Activated T-cell treated with anti-CD3 and anti-CD28 coated beads, Interleukin-2, amount 50 U/mL, for 72 hours (primary cell): ENCODE data around the gene SOX15. TPM values are rescaled to one million over a fixed set of nuclear protein-coding genes. Genes with fewer than 3 reads are reported as not detected.
"Not testable (repeated sequence)": the region's sequence is repeated elsewhere in the genome, so short reads cannot be mapped to it uniquely, and the experiment has no call there.

Experiments used
- ATAC-seq, 2 donors: fragments of 150-1000 bp; cut with Tn5 transposase; replicated peaks in 1 of 2; 2 replicates each; pipeline ENCODE4 v1.10.0; 2021; ENCODE audit warnings: moderate library complexity in 2 of 2, mild to moderate bottlenecking in 1 of 2
- DNase-seq, 2 donors: peaks; one replicate each; pipeline ENCODE4 v3.0.0; 2021 to 2022; ENCODE audit warnings: mixed read lengths in 1 of 2
- H3K27ac Mint-ChIP-seq: one replicate; pipeline ENCODE4 v1.8.0; 2022; ENCODE audit warnings: mild to moderate bottlenecking, moderate library complexity, mixed read lengths
- H3K27me3 Mint-ChIP-seq: one replicate; pipeline ENCODE4 v1.8.0; 2022; ENCODE audit warnings: low read depth, mixed read lengths
- H3K36me3 Mint-ChIP-seq, 2 donors: one replicate each; pipeline ENCODE4 v1.8.0; 2022; ENCODE audit warnings: mixed read lengths in 2 of 2, mild to moderate bottlenecking in 1 of 2; ENCODE audit not compliant: insufficient read depth in 2 of 2
- H3K4me1 Mint-ChIP-seq: one replicate; pipeline ENCODE4 v1.8.0; 2022; ENCODE audit warnings: low read depth, mixed read lengths
- H3K4me3 Mint-ChIP-seq, 2 donors: one replicate each; pipeline ENCODE4 v1.8.0; 2022; ENCODE audit warnings: mild to moderate bottlenecking in 2 of 2, mixed read lengths in 2 of 2, moderate library complexity in 2 of 2
- H3K9me3 Mint-ChIP-seq, 2 donors: one replicate each; pipeline ENCODE4 v1.8.0; 2022; ENCODE audit warnings: mixed read lengths in 2 of 2
- total RNA-seq, 2 donors: library from RNA; stranded (reverse); gene quantifications; one replicate each; pipeline ENCODE4 v1.2.3, GENCODE V29; 2022

Gene SOX15
- total RNA-seq, 2 donors from 2014 or later, result 0.34 to 0.86 TPM

DNA sequence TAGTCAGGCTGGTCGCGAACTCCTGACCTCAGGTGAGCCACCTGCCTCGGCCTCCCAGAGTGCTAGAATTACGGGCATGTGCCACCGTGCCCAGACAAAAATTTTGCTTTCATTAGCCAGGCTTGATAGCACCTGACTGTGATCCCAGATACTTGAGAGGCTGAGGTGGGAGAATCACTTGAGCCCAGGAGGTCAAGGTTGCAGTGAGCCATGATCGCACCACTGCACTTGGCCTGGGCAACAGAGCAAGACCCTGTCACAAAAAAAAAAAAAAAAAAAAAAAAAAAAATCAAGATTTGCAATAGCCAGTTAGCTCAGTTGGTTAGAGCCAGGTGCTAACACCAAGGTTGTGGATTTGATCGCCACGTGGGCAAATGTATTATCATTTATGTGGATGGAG lies 30.9 kb upstream of the SOX15 start:
- H3K9me3 Mint-ChIP-seq, result no peaks in the 10 kb centered on the region
- no peak for DNase-seq
- H3K27ac Mint-ChIP-seq, result no peak overlapping the region
- H3K36me3 Mint-ChIP-seq, result no peaks in the 10 kb centered on the region
- ATAC-seq, result no peak
- H3K4me1 Mint-ChIP-seq, result no peaks in the 10 kb centered on the region
- no peaks in the 10 kb centered on the region for H3K27me3 Mint-ChIP-seq
- H3K4me3 Mint-ChIP-seq, result no peak overlapping the region

DNA sequence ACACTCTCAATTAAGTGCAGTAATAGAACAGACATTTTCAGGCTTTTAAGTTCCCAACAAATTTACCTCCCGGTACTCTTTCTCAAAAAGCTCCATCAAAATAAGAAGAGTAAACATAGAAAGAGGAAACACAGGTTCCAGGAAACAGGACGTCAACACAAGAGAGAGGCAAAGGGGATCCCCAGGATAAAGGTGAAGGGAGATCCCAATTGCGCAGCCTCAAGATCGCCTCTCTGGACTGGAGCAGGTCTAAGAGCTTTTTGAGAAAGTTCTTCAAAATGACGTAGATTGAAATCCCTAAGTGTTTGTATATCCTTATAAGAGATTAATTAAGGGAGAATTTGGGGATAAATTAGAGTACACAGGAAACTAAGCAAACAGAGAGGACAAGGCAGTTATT lies 28.7 kb upstream of the SOX15 start:
- no peak overlapping the region for H3K27ac Mint-ChIP-seq
- DNase-seq, result no peak
- H3K4me3 Mint-ChIP-seq, result no peak overlapping the region
- H3K27me3 Mint-ChIP-seq, result no peaks in the 10 kb centered on the region
- H3K9me3 Mint-ChIP-seq, result no peaks in the 10 kb centered on the region
- peaks cover 3% of the 10 kb centered on the region for H3K4me1 Mint-ChIP-seq
- ATAC-seq, result no peak
- peaks cover 2% of the 10 kb centered on the region in 2 donors for H3K36me3 Mint-ChIP-seq

DNA sequence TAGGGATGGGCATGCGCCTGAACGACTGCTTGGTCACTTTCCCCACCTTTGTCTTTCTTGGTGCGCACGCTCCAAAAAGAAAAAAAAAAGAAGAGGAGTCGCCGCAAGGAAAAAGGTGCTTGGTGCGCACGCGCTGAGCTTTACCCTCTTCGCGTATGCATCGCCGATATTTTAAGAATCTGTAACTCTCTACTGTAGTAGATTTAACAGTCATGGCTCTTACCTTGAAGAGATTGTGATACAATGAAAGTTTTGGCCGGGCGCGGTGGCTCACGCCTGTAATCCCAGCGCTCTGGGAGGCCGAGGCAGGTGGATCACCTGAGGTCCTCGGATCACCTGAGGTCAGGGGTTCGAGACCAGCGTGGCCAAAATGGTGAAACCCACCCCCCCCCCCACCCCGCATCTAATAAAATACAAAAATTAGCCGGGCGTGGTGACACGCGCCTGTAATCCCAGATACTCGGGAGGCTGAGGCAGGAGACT lies 25.4 kb upstream of the SOX15 start:
- no peak for DNase-seq
- peaks cover 36% of the 10 kb centered on the region for H3K4me1 Mint-ChIP-seq
- peak overlapping the region; percentile 75 to 92 for H3K4me3 Mint-ChIP-seq
- no peak for ATAC-seq
- peak overlapping the region; percentile 81 for H3K27ac Mint-ChIP-seq
- H3K27me3 Mint-ChIP-seq, result no peaks in the 10 kb centered on the region
- H3K9me3 Mint-ChIP-seq, result no peaks in the 10 kb centered on the region
- H3K36me3 Mint-ChIP-seq, result peaks cover 5 to 15% of the 10 kb centered on the region in 2 donors

DNA sequence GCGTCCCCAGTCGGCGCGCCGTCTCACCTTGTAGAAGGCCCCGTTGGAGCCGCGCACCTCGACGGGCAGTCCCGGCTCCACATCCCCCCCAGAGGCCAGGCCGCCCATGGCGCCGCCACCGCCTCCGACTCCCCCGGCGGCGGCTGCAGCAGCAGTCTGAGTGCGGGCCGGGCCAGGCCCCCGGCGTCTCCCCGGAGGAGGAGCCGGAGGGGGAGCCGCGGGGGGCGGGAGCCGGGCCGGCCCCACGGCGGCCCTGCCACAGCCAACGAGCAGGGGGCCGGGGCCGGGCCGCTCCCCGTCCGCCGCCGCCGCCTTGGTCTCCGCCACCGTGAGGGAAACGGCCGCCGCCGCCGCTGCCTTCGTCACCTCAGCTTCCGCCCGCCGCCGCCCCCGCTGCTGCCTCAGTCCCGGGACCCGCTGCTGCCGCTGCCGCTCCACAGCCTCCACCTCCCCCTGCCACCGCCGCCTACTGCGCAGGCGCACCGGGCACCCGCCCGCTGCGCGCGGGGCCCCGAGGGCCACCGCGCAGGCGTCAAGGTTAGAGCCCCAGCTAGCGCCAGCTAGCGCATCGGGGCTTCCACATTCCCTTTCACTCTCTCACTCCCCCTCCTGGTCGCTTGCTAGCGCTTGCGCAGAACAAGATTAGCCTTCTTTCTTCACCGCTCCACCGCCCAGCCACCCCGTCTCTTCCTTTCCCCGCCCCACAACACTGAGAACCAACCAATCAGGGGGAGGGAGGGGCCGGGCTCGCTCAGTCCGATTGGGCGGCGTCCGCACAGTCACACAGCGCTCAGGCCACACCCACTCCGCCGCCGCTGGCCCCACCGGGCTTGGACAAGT lies 24.8 kb upstream of the SOX15 start, which contains the start of gene FXR2:
TSS of gene FXR2 (minus strand) at position 473 of the 840 bp plus-strand sequence. CDS start at position 108, 365 bp downstream.
- Mint-ChIP-seq H3K9me3 (no peaks in the 10 kb centered on the region), H3K27ac (peak within 1 kb of the TSS; percentile 81), H3K4me3 (peak within 1 kb of the TSS; percentile 92 to 97), H3K36me3 (peaks cover 5 to 15% of the 10 kb centered on the region in 2 donors), H3K27me3 (no peaks in the 10 kb centered on the region), H3K4me1 (peaks cover 37% of the 10 kb centered on the region)
- peak; percentile 94 for ATAC-seq
- peak; percentile 98 for DNase-seq

DNA sequence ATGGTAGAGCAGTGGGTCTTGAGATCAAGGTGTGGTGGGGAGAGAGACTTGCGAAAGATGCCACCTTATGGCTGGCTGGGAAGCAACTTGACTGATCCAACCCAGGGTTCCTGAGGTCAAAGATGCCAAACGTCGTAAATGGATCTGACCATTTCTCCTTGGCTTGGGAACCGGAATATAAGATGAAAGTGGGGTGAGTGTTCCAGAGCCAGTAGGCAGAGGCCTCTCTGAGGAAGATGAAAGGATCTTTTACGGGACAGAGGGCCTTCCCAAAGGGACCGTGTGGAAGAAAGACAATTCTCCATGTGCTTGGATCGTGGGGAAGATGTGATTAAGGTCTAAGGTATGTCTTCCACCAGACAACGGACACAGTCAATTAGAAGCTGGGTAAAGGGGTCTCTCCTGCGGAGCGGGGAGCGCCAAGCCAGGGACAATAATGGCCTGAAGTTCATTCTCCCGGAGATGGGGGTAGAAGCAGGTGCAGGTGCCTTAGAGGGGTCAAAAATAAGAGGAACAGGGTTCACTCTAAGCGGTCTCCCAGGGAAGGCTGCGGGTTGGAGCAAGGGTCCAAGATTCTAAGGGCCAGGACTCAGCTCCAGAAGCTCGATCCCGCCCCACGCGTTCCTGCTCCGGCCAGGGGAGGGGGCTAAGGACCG lies 24.0 kb upstream of the SOX15 start:
- Mint-ChIP-seq H3K27ac (peak overlapping the region; percentile 70), H3K36me3 (peaks cover 5 to 15% of the 10 kb centered on the region in 2 donors), H3K4me3 (peak overlapping the region; percentile 90 to 97), H3K4me1 (peaks cover 37% of the 10 kb centered on the region), H3K9me3 (no peaks in the 10 kb centered on the region), H3K27me3 (no peaks in the 10 kb centered on the region)
- no peak for ATAC-seq
- no peak for DNase-seq

DNA sequence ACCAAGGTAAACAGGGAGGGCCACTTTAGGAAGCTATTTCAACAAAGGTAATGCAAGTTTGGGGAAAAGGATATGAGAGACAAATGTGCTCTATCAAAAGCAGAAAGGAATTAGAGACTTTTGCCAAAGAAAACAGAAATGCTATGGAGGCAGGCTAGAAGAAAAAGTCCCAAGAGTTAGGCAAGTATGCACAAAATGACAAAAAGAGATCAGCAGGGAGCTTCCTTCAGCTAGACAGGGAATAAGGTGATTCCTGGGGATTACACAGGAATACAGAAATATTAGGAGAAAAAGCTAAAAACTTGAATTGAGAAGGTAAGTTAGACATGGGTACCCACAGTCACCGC lies 22.4 kb upstream of the SOX15 start:
- Mint-ChIP-seq H3K4me1 (peaks cover 37% of the 10 kb centered on the region), H3K4me3 (peak overlapping the region; percentile 61 to 71), H3K9me3 (no peaks in the 10 kb centered on the region), H3K27me3 (no peaks in the 10 kb centered on the region), H3K36me3 (peaks cover 5 to 15% of the 10 kb centered on the region in 2 donors), H3K27ac (peak overlapping the region; percentile 15)
- no peak for ATAC-seq
- DNase-seq, result no peak

DNA sequence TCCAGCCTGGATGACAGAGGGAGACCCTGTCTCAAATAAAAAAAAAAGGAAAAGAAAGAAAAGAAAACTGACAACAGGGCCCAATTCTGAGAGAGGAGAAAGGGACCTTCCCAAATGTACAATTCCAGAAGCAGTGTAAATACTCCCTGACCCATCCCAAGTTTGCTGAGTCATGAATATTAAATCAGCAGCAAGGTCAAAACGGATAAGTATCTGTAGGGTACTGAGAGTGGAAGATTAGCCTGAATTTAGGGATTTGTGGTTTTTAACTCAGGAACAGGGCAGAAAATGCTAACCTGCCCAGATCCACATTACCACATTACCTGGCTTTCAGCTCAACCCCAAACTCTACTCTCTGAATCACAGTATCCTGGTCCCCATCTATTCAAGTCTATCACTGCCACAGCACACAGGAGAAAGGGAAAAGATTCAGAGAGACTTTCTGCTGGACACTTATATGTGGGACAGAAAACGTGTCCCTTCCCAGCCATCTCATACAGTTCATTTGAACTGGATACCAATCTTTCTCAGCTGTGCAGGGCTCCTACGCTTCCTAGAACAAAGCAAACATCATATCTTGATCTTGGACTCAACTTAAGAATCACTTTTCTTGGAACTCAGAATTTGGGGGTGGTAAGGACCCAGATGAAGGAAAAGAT lies 21.9 kb upstream of the SOX15 start:
- H3K27me3 Mint-ChIP-seq, result no peaks in the 10 kb centered on the region
- peaks cover 5 to 15% of the 10 kb centered on the region in 2 donors for H3K36me3 Mint-ChIP-seq
- peak overlapping the region; percentile 15 for H3K27ac Mint-ChIP-seq
- ATAC-seq (no peak), DNase-seq (no peak)
- peak overlapping the region; percentile 61 to 71 for H3K4me3 Mint-ChIP-seq
- H3K4me1 Mint-ChIP-seq, result peaks cover 37% of the 10 kb centered on the region
- H3K9me3 Mint-ChIP-seq, result no peaks in the 10 kb centered on the region

DNA sequence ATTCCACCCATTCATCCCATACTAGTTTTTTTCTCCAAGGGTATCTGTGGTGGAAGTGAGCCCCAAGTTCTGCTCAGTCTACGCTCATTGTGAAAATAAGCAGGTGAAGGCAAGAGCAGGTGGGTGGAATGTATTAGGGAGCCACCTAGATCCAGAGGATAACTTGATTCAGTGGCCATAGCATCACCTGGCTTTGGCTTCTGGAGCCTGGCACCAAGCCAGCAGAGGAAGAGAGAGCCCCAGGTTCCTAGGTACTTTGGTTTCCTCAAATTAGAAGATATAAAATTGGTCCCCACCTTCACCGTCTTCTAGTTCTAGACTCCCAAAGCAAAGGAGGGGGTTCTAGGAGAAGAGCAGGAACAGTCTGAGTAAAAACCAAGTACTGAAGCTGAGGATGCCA lies 20.7 kb upstream of the SOX15 start:
- Mint-ChIP-seq H3K9me3 (no peaks in the 10 kb centered on the region), H3K4me1 (peaks cover 43% of the 10 kb centered on the region), H3K27me3 (no peaks in the 10 kb centered on the region), H3K4me3 (no peak overlapping the region), H3K36me3 (peaks cover 5 to 18% of the 10 kb centered on the region in 2 donors), H3K27ac (no peak overlapping the region)
- ATAC-seq (no peak), DNase-seq (no peak)

DNA sequence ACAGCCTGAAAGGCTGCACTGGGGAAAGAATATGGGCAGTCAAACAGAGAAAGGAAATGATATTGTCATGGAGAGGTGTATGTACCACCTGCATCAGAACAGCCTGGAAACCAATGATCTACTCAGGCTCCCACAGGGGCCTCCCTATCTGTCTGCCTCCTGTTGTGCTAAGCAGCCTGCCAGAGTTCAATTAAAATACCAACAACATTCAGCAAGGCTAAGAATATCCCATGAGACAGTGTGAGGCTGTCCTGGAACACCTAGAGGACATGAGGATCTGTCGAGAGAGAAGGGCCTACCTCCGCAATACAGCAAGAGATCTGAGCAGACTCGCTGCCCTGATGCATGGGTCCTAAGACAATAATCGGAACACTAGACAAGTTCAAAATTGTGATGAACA lies 16.4 kb upstream of the SOX15 start:
- DNase-seq (no peak), ATAC-seq (no peak)
- Mint-ChIP-seq H3K27me3 (no peaks in the 10 kb centered on the region), H3K27ac (no peak overlapping the region), H3K36me3 (peaks cover 6 to 27% of the 10 kb centered on the region in 2 donors), H3K9me3 (no peaks in the 10 kb centered on the region), H3K4me1 (peaks cover 17% of the 10 kb centered on the region), H3K4me3 (no peak overlapping the region)

DNA sequence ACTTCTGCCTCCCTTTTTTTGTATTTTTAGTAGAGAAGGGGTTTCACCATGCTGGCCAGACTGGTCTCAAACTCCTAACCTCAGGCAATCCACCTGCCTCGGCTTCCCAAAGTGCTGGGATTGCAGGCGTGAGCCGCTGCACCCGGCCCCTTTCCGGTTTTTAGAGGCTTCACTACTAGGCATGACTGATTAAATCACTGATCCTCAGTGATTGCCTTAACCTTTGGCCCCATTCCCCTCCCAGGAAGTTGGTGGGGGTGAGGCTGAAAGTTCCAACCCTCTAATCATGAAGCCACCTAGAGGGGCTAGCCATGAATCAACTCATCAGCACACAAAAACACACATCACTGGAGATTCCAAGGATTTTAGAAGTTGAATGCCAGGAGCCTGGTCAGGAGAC lies 7.7 kb upstream of the SOX15 start:
- peaks cover 7 to 41% of the 10 kb centered on the region in 2 donors for H3K36me3 Mint-ChIP-seq
- DNase-seq, H3K4me1 Mint-ChIP-seq, H3K4me3 Mint-ChIP-seq, H3K27me3 Mint-ChIP-seq, H3K27ac Mint-ChIP-seq, ATAC-seq, H3K9me3 Mint-ChIP-seq: not testable (repeated sequence)

DNA sequence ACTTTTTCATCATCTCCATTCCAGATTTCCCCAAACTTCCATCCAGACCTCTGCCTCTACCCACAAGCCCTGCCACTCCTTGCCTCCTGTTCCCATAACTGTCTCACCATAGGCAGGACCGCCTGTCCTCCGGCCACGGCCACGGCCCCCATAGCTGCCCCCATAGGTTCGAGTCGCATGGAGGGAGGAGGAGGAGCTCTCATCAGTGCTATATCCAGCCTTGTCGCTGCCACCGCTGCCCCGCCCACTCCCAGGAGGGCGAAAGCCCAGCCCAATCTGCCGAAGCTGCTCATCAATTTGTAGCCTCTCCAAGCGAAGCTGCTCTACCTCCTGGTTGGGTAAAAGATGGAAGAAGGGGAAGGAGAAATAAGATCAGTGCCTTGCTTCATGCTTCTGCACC lies 3.4 kb upstream of the SOX15 start:
- Mint-ChIP-seq H3K4me1 (no peaks in the 10 kb centered on the region), H3K4me3 (no peak overlapping the region), H3K9me3 (no peaks in the 10 kb centered on the region), H3K36me3 (peaks cover 2 to 19% of the 10 kb centered on the region in 2 donors), H3K27me3 (no peaks in the 10 kb centered on the region), H3K27ac (no peak overlapping the region)
- ATAC-seq (no peak), DNase-seq (no peak)

DNA sequence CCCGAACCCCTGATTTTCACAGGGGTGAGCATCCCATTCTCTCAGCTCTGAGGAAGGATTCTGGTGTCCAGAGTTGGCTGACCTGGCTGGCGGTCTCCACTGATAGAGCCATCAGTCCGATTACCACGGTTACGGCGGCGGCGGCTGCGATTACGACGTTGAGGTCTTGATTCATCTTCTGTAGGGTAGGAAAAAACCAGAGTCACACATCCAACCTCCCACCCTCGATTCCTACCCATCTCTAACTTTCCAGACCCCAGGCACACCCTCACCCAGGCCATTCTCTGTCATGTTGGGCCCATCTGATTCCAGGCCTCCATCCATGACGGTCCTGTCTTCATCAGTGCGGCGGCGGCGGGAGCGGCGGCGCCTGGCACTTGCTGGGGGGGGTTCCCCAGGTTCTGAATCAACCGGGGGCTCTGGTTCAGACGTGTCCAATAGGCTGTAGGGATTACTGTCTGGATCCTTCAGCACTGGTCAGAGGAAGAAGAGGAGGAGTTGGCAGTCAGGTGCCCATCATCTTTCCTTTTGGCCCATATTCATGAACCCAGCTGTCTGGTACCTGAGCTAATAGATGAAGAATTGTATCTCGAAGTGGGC lies 2.6 kb upstream of the SOX15 start:
- peaks cover 2 to 18% of the 10 kb centered on the region in 2 donors for H3K36me3 Mint-ChIP-seq
- no peak overlapping the region for H3K27ac Mint-ChIP-seq
- ATAC-seq (no peak), DNase-seq (no peak)
- no peaks in the 10 kb centered on the region for H3K4me1 Mint-ChIP-seq
- H3K4me3 Mint-ChIP-seq, result no peak overlapping the region
- no peaks in the 10 kb centered on the region for H3K27me3 Mint-ChIP-seq
- no peaks in the 10 kb centered on the region for H3K9me3 Mint-ChIP-seq

DNA sequence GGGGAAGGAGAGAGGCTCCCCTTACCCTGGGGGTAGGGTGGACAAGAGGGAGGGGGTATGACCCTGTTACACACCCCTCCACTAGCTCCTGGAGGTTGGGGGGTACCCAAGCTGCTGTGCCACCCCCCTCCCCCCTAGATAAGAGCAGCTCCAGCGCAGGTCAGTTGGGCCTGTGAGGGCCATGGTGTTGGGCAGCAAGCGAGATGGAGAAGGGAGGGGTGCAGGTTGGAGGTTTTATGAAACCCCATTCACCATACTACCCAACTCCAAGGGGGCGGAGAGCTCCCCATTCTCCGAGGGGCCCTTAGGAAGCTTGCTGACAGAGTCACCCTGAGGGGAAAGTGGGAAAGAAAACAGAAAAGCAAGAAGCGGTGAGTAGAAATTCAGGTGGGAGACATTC lies 1.7 kb upstream of the SOX15 start:
- H3K27ac Mint-ChIP-seq, result no peak overlapping the region
- H3K4me1 Mint-ChIP-seq, result no peaks in the 10 kb centered on the region
- H3K9me3 Mint-ChIP-seq, result no peaks in the 10 kb centered on the region
- H3K36me3 Mint-ChIP-seq, result peaks cover 0 to 15% of the 10 kb centered on the region in 2 donors
- no peaks in the 10 kb centered on the region for H3K27me3 Mint-ChIP-seq
- ATAC-seq (no peak), DNase-seq (no peak)
- H3K4me3 Mint-ChIP-seq, result no peak overlapping the region
